NCI-H345 treated with DMSO at 0.1 percent for 48 hours (cell line): ENCODE measurements around the gene LRP1.

Experiments used
- DNase-seq: peaks from one replicate; lab custom pipeline; 2025; ENCODE audit not compliant: unreplicated experiment; lab: John Stamatoyannopoulos, UW

The LRP1 gene

DNA sequence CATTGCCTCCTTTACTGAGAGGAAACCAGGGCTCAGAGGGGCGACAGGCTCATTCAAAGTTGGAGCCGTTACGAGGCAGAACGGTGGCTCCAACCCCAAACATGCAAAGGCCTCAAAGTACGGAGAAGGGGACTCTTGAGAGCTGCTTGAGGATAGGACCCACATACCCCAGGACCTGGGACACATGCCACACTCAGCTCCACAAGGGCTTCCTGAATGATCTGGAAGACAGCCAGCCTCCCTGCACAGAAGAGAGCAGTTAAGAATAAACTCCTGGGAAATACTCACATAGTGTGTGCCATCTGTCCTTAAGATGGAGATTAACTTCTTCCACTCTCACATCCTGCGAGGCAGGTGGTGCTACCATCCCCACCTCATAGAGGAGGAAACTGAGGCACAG is 61.8 kb downstream of the LRP1 start:
- no peak for DNase-seq

DNA sequence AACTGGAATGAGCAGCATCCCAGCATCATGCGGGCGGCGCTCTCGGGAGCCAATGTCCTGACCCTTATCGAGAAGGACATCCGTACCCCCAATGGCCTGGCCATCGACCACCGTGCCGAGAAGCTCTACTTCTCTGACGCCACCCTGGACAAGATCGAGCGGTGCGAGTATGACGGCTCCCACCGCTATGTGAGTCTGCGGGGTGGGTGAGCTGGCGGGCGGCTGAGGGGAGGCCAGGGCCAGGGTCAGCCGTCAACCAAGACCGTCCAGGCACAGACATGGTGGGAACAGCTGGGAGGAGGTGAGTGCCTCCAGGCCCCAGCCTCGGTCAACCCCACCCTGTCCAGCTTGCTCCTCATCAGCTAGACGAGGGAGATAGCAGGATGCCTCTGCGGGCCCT is 62.5 kb downstream of the LRP1 start:
- no peak for DNase-seq

DNA sequence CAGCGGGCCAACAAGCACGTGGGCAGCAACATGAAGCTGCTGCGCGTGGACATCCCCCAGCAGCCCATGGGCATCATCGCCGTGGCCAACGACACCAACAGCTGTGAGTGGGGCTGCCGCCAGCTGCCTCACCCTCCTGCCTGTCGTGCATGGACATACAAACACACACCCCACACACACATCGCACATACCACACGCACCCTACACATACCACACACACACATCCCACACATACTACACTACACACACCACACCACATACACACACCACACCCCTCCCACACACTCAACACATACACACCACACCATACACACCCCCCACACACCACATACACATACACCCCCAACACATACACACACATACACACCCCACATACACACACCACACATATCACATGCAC is 63.1 kb downstream of the LRP1 start:
- DNase-seq: no peak

DNA sequence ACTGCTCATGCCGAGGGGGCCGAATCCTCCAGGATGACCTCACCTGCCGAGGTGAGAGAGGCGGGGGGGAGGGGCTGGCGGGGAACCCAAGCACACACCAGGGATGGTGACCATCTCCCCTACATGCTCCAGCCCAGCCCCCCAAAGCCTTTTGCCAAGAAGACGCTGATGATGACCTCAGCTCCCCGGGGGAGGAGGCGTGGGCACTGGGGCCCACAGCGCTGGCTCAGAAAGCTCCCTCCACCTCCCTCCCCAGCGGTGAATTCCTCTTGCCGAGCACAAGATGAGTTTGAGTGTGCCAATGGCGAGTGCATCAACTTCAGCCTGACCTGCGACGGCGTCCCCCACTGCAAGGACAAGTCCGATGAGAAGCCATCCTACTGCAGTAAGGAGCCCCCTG is 64.6 kb downstream of the LRP1 start:
- no peak for DNase-seq

DNA sequence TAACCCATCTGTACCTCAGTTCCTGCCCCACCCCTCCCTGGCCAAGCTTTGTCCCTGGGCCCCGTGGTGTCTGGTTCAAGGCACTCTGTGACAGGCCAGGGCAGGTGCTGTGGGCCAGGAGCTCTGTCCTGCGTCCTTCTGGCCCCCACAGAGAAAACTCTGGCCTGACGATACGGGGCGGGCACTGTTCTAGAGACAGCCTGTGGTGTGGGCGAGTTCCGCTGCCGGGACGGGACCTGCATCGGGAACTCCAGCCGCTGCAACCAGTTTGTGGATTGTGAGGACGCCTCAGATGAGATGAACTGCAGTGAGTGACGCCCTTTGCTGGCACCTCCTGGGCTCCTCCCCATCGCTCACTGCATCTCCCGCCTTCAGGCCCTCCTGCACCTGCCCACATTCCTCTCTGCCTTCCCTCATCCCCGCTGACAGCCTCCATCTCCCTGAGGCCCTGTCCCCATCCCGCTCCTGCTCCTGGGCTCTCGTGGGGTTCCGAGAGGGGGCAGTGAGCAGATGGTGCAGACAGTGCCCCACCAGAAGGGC is 65.5 kb downstream of the LRP1 start:
- DNase-seq: no peak

DNA sequence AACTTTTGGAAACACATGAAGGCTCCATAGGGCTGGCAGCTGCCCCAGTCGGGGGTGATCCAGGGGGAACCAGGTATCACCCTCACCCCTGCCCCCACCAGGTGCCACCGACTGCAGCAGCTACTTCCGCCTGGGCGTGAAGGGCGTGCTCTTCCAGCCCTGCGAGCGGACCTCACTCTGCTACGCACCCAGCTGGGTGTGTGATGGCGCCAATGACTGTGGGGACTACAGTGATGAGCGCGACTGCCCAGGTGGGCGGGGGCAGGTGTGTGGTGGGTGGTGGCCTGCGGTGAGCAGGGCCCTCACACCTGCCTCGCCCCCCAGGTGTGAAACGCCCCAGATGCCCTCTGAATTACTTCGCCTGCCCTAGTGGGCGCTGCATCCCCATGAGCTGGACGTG is 66.0 kb downstream of the LRP1 start:
- DNase-seq: no peak

DNA sequence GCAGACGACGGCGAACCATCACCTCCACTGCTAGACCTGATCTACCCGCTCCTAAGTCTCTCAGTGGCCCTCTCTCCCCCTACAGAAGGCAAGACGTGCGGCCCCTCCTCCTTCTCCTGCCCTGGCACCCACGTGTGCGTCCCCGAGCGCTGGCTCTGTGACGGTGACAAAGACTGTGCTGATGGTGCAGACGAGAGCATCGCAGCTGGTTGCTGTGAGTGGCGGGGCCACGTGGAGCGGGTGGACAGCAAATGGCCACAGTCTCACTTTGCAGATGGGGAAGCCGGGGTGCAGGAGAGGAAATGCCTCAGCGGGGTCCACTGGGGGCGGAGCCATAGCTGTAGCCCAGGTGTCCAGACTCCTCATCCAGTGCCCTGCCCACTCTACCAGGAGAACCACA is 66.9 kb downstream of the LRP1 start:
- no peak for DNase-seq

DNA sequence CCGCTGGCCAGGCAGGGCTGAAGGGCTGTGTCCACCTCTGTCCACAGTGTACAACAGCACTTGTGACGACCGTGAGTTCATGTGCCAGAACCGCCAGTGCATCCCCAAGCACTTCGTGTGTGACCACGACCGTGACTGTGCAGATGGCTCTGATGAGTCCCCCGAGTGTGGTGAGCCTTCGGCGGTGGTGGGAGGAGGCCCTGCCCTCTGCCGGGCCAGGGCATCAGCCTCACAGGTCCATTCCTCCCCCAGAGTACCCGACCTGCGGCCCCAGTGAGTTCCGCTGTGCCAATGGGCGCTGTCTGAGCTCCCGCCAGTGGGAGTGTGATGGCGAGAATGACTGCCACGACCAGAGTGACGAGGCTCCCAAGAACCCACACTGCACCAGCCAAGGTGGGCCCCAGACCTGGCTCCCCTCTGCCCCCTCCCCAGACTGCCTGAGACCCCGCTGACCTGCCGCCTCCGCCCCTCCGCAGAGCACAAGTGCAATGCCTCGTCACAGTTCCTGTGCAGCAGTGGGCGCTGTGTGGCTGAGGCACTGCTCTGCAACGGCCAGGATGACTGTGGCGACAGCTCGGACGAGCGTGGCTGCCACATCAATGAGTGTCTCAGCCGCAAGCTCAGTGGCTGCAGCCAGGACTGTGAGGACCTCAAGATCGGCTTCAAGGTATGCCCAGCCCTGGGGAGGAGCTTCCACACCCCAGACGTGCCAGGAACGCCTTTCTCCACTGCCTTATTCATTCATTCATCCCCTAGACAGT is 67.5 kb downstream of the LRP1 start:
- DNase-seq: no peak

DNA sequence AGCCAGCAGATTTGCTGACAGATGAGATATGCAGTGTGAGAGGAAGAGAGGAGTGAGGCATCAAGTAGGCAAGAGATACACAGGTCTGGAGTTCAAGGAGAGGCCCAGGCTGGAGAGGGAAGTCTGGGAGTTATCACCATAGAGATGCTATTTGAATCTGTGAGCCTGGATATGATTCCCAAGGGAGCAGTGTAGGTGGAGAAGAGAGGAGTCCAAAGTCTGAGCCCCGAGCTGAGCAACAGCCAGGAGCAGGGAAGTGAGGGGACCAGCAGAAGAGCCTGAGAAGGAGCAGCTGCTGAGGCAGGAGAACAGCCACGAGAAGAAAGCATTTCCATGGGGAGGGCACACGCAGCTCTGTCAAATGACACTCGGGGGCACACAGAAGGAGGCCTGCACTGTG is 68.2 kb downstream of the LRP1 start:
- no peak for DNase-seq

DNA sequence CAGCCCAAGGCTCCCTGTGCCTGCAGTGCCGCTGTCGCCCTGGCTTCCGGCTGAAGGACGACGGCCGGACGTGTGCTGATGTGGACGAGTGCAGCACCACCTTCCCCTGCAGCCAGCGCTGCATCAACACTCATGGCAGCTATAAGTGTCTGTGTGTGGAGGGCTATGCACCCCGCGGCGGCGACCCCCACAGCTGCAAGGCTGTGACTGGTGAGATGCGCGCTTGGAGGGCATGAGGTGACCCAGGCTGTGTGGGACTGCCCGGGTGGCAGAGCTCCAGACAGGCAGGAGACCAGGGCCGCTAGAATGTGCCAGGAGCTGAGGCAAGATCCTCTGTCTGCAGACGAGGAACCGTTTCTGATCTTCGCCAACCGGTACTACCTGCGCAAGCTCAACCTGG is 68.7 kb downstream of the LRP1 start:
- no peak for DNase-seq

DNA sequence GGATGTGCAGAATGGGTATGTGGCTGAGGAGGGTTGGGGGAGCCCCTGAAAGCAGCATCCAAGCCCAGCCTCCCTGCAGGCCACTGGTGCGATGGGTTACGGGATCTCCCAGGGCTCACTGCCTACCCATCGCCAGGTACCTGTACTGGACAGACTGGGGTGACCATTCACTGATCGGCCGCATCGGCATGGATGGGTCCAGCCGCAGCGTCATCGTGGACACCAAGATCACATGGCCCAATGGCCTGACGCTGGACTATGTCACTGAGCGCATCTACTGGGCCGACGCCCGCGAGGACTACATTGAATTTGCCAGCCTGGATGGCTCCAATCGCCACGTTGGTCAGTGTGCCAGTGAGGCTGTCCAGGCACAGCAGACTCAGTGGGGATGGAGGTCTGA is 70.0 kb downstream of the LRP1 start:
- no peak for DNase-seq

DNA sequence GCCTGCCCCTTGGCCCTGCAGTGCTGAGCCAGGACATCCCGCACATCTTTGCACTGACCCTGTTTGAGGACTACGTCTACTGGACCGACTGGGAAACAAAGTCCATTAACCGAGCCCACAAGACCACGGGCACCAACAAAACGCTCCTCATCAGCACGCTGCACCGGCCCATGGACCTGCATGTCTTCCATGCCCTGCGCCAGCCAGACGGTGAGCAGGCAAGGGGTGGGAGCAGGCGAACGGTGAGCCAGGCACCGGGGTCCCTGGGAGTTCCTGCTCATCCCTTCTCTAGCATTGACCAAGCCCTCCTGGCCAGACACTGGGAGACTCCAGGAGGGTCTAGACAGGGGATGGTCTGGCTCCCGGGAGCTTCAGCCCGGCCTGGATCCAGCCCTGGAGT is 70.9 kb downstream of the LRP1 start:
- no peak for DNase-seq

DNA sequence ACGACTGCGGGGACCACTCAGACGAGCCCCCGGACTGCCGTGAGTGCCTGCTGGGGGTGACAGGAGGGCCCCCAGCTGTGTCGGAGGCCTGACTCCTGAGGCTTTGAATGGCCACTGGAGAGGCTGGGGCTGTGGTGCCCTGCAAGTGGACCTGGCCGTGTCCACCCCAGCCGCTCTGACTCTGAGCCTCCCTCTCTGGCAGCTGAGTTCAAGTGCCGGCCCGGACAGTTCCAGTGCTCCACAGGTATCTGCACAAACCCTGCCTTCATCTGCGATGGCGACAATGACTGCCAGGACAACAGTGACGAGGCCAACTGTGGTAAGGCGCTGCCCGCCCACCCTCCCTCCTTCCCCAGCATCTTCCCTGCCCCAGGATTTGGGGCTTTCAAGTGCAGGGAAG is 72.2 kb downstream of the LRP1 start:
- DNase-seq: no peak

DNA sequence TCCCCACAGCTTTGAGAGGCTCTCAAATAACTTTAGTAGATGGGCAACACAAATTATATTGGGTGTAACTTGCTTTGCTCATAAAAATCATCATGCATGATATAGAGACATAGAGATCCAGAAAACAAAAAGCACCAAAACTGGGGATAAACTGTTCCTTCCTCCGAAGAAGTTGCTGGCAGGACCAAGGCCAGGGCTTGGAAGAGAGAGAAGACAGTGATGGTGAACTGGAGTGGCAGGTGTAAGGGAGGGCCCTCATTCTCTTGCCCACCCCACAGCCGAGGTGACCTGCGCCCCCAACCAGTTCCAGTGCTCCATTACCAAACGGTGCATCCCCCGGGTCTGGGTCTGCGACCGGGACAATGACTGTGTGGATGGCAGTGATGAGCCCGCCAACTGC is 72.9 kb downstream of the LRP1 start:
- no peak for DNase-seq

DNA sequence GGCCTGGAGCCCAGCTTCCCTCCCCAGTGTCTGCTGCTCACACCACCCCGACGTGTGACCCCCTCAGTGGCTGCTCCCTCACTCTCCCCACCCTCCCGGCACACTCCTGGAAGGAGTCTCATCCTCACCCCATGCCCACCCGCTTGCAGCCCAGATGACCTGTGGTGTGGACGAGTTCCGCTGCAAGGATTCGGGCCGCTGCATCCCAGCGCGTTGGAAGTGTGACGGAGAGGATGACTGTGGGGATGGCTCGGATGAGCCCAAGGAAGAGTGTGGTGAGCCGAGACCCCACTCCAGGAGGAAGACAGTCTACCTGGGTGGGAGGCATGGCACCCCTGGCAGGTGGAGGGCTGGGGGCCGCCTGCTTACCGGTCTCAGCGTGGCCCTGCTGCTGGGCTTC is 73.3 kb downstream of the LRP1 start:
- no peak for DNase-seq

DNA sequence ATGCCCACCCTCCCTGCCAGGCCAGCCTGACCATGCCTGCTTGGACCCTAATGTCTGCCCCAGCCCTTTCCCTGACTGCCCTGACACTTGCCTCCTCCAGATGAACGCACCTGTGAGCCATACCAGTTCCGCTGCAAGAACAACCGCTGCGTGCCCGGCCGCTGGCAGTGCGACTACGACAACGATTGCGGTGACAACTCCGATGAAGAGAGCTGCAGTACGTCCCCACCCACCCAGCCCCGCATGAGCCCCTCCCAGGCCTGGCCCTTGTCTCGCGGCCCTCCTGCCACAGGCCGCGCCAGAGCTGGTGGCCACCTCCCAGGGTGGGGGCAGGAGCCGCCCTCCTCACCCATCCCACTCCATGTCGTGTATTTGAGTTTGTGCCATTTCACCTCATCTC is 74.0 kb downstream of the LRP1 start:
- no peak for DNase-seq

DNA sequence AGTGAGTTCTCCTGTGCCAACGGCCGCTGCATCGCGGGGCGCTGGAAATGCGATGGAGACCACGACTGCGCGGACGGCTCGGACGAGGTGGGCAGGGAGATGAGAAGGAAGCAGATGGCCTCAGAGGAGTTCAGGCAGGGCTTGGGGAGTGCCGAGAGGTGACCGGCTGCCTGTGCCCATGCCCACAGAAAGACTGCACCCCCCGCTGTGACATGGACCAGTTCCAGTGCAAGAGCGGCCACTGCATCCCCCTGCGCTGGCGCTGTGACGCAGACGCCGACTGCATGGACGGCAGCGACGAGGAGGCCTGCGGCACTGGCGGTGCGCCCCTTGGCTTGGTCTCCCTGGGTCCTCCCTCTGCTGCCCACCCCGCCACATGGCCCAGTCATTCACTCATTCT is 74.9 kb downstream of the LRP1 start:
- no peak for DNase-seq

DNA sequence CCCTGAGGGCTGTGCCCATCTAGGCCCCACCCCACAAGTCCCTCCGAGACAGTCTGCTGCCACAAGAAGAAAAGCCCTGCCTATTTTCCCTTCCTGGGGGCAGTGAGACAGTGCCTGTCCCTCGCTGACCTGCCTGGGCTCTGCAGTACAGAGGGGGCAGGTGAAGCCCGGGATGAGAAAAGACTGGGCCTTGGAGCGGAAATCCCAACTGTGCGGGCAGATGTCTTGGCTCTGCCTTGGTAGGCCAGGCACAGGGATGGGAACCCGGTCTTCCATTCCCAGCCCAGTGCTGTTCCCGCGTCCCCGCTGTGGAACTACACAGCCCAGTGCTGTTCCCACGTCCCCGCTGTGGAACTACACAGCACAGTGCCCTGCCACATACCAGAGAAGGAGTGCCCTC is 75.5 kb downstream of the LRP1 start:
- DNase-seq: no peak

DNA sequence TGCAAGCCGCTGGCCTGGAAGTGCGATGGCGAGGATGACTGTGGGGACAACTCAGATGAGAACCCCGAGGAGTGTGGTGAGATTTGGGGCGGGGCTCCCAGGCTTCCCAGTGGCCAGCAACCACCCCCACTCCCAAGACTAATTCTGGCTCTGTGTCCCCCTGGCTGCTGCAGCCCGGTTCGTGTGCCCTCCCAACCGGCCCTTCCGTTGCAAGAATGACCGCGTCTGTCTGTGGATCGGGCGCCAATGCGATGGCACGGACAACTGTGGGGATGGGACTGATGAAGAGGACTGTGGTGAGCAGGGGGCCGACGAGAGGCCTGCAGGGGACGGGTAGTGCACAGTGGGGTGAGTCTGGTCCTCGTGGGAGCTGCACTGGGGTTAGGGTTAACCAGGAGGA is 76.2 kb downstream of the LRP1 start:
- DNase-seq: no peak

DNA sequence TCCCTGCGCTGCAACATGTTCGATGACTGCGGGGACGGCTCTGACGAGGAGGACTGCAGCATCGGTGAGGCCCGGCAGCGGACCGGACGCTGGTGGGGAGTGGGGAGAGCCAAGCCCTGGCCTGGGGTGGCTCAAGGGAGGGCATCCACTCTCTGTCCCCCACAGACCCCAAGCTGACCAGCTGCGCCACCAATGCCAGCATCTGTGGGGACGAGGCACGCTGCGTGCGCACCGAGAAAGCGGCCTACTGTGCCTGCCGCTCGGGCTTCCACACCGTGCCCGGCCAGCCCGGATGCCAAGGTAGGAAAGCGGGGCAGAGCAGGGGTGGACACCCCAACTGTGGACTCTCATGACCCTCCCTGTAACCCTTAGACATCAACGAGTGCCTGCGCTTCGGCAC is 76.9 kb downstream of the LRP1 start:
- DNase-seq: no peak

DNA sequence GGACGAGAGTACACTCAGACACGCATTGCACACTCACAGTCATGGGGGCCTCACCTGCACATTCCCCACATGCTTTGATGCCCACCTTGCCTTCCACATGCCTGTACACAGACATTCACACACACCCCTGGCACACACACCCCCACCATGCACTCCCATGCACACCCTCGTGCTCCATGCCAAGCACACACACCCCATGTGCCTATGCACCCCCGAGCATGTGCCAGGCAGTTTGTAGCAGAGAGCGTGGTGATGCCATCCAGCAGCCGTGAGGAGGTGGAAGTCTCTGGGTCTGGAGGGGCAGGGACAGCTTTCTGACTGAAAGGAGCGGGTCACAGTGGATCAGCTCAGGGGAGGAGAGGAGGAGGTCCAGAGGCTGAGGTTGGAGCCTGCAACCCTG is 77.6 kb downstream of the LRP1 start:
- no peak for DNase-seq

DNA sequence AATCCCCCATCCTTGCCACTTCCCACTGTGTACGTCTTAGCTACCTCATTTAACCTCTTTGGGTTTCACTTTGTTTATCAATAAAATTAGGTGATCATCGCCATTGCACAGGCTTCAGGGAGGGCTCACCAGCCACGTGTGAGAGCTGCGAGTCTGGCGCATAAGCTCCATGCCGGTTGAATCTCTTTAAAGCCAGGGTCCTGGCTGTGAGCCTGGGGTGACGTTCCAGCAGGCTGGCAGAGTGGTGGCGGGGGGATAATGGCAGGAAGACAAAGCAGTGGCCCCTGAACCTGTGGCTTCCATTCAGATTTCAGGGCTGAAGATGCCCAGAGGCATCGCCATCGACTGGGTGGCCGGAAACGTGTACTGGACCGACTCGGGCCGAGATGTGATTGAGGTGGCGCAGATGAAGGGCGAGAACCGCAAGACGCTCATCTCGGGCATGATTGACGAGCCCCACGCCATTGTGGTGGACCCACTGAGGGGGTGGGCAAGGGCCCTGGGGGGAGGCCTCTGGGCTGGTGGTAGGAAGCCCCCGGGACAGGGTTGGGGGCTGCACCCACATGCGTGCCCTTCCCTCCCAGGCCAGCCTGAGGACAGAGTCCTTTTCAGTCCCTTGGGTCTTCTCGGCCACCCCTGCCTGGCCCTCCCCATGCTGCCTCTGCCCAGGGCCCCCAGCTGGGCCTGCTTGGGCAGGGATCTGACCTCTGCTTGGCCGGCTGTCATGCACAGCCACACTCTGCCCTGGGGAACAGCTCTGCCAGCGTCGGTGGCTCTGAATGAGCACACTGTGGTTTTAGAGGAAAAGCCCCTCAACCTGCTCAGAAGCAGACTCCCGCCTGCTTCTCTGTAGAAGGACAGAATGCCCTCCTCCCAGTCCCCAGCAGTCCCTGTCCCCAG is 79.7 kb downstream of the LRP1 start:
- DNase-seq: no peak
